Fibroblast of the aortic adventitia (primary cell): Measurements from ENCODE around the gene UGT1A10. TPM values are rescaled to one million over a fixed set of nuclear protein-coding genes. Genes with fewer than 3 reads are reported as not detected.

ENCODE experiments used
- DNase-seq: peaks from one replicate; pipeline ENCODE4 v3.0.0-alpha.2; 2010; ENCODE audit warnings: low read depth
- H3K4me3 ChIP-seq: 2 replicates; pipeline ENCODE4 v1.5.1; 2011; ENCODE audit warnings: low read depth, mild to moderate bottlenecking, control low read depth, low read length, moderate library complexity
- CTCF ChIP-seq: IDR thresholded peaks from 2 replicates; pipeline ENCODE4 v1.5.1; 2011; ENCODE audit warnings: mild to moderate bottlenecking, low read length, control low read depth, inconsistent platforms; ENCODE audit not compliant: insufficient read depth
- total RNA-seq: library from RNA; depleted of rRNA; stranded (reverse); fragments of >200 nt; gene quantifications from 2 replicates; pipeline ENCODE4 v1.2.3, GENCODE V29; 2012; ENCODE audit warnings: low replicate concordance

UGT1A10 gene
- total RNA-seq, 1 donor, result not detected

- no peak for TF ChIP-seq CTCF
- no peak for DNase-seq
- no peak overlapping the region for H3K4me3 ChIP-seq
Observed at GRCh38 chr2:233702238-233702637, 66.0 kb downstream of the UGT1A10 start.

GRCh38 chr2:233705911-233706506 is 69.8 kb downstream of the UGT1A10 start:
- H3K4me3 ChIP-seq, result no peak overlapping the region
- peak; percentile 69 for DNase-seq
- TF ChIP-seq CTCF, result no peak

DNA sequence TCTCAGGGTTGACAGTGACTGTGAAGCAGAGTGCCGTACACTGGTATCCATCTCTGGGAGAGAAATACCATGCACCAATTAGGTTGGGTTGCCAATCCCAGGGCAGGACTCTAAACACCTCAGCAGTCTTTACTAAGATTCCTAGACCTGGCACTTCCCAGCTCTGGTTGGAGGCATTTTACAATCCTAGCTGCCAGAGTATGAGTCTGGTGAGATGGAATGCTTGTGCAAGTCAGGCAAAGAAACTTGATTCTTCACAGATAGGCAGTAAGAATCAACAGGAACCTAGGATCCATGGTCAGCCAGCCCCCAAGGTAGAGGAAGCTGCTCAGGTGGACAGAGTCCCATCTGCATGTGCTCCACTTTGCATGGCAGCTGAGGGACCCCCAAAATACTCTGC is 70.5 kb downstream of the UGT1A10 start:
- peak; percentile 83 for DNase-seq
- TF ChIP-seq CTCF, result no peak
- H3K4me3 ChIP-seq, result no peak overlapping the region

DNA sequence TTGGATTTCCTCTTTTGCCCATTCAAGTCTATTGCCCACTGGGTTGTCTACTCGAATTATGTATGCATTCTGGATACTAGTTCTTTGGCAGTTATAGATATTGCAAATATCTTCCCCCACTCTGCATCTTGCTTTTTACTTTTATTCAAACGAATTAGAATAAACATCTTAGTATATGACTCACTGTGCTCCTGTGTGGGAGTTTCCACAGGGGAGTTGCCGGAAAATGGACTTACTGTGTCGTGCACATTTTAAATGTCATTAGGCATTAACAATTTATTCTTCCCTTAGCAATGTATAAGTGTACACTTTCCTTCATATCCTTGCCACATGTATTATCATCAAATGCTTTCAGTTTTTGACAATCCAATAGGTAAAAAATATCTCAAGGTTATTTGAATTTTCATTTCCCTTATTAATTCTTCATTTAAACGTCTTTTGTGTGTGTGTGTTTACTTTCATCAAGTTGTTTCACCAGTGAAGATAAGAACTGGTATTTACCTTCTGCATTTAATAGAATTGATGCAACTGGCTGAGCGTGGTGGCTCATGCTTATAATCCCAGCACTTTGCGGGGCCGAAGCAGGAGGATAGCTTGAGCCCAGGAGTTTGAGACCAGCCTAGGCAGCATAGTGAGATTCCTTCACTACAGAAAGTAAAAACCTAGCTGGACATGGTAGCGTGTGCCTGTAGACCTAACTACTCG is 71.8 kb downstream of the UGT1A10 start:
- no peak for TF ChIP-seq CTCF
- peak; percentile 67 for DNase-seq
- no peak overlapping the region for H3K4me3 ChIP-seq

DNA sequence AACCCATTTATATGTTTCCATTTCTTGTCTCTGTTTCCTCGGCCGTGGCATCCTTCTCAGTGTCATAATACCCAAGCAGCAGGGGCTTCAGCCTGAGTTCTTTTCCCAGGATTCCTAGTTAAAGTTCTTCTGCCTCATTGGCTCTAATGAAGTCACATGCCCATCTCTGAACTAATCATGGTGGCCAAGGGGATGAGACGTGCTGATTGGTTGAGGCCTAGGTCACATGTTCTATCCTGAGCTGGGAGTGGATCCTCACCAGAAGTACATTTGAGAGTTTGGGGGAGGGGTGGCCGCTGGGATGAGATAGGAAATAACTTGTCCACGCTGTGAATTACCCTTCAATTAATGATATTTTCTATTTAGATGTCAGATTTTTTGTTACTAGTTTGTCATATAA is 72.7 kb downstream of the UGT1A10 start:
- H3K4me3 ChIP-seq, result no peak overlapping the region
- no peak for DNase-seq
- no peak for TF ChIP-seq CTCF

GRCh38 chr2:233711312-233712008 is 75.2 kb downstream of the UGT1A10 start:
- TF ChIP-seq CTCF, result peak; percentile 92
- H3K4me3 ChIP-seq, result no peak overlapping the region
- DNase-seq, result peak; percentile 87
